HG03135 (cell line): Measurements from ENCODE around the gene TMEM87B.

Experiments
- ATAC-seq: cut with Tn5 transposase; IDR thresholded peaks from one replicate; pipeline ENCODE4 v1.9.1; 2021; ENCODE audit warnings: mild to moderate bottlenecking, moderate library complexity; ENCODE audit not compliant: unreplicated experiment

Gene TMEM87B

GRCh38 chr2:112163541-112163981 is 108.5 kb downstream of the TMEM87B start:
- no peak for ATAC-seq

- no peak for ATAC-seq
Measured at GRCh38 chr2:112164876-112165275, 109.8 kb downstream of the TMEM87B start.

DNA sequence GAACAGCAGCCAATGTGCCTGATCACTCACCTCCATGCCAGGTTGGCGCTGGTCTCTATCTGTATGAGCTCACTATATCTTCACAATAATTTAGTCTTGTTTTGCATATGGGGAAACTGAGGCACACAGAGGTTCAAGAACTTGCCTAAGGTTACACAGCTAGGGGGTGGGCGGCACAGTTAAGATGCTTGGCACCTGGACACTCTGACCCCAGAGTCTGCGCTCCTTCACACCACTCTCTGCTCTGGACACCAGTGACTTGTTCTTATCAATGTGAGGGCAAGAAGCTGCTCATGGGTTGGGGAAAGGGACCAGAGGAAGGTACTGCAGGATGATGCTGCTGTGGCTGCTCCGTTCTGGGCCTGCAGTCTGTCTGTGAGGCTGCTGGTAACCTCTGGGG is 110.2 kb downstream of the TMEM87B start:
- no peak for ATAC-seq

DNA sequence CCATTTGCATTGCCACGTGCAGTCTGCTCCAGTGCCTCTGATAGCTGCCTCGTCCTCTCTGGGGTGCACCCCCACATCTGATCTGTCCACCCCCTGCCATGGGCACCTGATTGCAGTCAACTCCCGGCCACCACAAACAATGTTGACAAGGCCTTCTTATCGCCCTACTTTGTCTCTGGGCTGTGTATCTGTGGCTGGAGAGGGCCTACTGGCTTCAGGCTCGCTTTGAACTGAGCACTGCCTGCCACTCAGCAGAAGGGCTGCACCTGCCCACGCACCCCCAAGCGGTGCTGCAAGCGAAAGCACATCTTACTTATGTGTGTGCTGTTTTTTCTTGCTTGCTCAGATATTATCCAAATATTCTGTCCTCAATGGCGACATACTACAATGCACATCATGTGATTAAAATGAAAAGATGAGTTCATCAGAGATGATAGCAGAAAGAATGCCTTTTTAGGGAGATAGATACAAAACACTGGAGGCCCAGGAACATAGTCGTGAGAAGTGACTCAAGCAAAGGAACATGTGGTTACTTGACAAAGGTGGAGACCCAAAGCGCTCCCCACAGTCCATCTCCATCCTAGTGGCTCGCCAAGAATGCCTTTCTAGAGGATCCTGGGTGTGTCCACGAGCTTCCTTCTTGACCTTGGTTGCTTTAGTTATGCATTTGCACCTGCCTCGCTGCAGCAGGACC is 111.9 kb downstream of the TMEM87B start:
- no peak for ATAC-seq

DNA sequence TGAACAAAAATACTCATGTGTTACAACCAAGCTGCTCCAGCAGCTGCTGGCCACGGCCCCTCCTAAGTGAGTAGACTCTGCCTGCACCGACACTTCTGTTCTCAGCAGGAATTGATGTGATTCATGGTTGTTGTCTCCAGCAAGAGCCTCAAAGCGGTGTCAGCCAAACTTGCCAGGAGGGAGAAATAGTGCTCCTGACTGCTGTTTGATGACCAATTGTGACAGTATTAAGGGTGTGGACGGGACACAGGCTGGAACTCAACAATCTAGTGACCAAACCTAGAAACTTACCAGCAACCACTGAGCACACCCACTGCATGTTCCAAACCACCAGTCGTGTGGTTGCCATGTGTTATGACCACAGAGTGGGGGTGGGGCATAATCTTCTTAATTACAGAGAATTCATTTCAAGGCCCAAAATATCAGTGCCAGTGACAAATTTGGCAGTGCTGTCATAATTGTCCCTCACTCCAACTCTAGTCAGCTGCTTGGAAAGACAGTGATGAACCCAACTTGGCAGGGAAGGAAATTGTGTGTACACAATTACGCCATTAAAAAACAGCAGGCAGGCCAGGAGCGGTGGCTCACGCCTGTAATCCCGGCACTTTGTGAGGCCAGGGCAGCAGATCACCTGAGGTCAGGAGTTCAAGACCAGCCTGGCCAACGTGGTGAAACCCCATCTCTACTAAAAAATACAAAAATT is 113.5 kb downstream of the TMEM87B start:
- no peak for ATAC-seq
